Vagina (tissue), 2 donors: ENCODE data around the gene PAN2.

Experiments used
- CTCF ChIP-seq, 3 experiments: fragments of 450-650 bp in 2 of 3; fragments of 200-600 bp in 1 of 3; sonication (generic) in 1 of 3; IDR thresholded peaks; one replicate each; pipeline ENCODE4 v1.5.1; 2017 to 2019; ENCODE audit warnings: antibody characterized with exemption in 3 of 3, mild to moderate bottlenecking in 2 of 3, moderate library complexity in 2 of 3
- POLR2A ChIP-seq, 2 donors: fragments of 450-650 bp; IDR thresholded peaks; one replicate each; pipeline ENCODE4 v1.6.1; 2017; ENCODE audit warnings: antibody characterized with exemption in 2 of 2, mild to moderate bottlenecking in 2 of 2, moderate library complexity in 2 of 2
- POLR2AphosphoS5 ChIP-seq, 2 donors: sonication (generic); formaldehyde crosslinking; IDR thresholded peaks; one replicate each; pipeline ENCODE4 v1.9.0; 2017; ENCODE audit warnings: antibody characterized with exemption in 2 of 2, mild to moderate bottlenecking in 2 of 2, low read depth in 1 of 2; ENCODE audit not compliant: insufficient read depth in 1 of 2

- TF ChIP-seq POLR2A (IDR thresholded peaks at IDR 0.05) (no peak), CTCF (IDR thresholded peaks at IDR 0.05) (no peak), POLR2AphosphoS5 (IDR thresholded peaks at IDR 0.05; ENCODE audit: insufficient read depth in 1 of 2, low read depth in 1 of 2) (no peak)
Observed at GRCh38 chr12:56334490-56334793, 642 bp upstream of the PAN2 start.
